Measurements from ENCODE around the gene MAVS.

MAVS gene

GRCh38 chr20:3885715-3886114 is 39.1 kb downstream of the MAVS start:
- TF ChIP-seq CTCF (IDR thresholded peaks at IDR 0.05; ENCODE audit: borderline replicate concordance, insufficient read depth, low read depth, low read length): no peak
- H3K4me3 ChIP-seq (ENCODE audit: low read depth, low read length): no peak overlapping the region

DNA sequence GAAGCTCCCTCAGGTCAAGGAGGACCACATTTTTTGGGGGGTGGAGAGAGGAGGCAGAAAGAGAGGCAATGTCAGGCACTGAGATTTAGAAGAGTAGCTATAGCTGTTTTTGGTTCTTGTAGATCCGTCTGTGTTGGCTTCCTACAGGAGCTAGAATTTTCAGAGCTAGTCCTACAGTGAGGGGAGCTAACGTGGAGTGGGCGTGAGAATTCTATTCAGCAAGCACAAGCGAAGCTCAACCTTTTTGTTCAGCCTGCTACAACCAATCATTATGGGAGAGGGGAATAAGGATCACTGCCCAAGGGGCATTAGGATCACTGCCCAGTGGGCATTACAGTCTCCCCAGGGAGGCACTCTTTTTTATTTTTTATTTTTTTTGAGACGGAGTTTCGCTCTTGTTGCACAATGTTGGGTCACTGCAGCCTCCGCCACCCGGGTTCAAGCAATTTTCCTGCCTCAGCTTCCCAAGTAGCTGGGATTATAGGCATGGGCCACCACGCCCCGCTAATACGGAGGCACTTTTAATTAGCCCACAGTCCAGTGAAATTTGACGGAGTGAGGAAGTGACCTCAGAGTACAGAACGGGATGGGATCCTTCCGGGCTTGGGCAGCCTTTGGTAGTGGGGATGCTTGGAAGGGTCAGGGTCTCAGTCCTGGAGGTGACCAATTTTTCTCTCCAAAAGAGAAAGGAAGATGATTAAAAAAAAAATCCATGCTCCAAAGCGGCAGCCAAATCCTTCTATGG is 41.4 kb downstream of the MAVS start:
- no peak for TF ChIP-seq CTCF (IDR thresholded peaks at IDR 0.05; ENCODE audit: borderline replicate concordance, insufficient read depth, low read depth, low read length)

DNA sequence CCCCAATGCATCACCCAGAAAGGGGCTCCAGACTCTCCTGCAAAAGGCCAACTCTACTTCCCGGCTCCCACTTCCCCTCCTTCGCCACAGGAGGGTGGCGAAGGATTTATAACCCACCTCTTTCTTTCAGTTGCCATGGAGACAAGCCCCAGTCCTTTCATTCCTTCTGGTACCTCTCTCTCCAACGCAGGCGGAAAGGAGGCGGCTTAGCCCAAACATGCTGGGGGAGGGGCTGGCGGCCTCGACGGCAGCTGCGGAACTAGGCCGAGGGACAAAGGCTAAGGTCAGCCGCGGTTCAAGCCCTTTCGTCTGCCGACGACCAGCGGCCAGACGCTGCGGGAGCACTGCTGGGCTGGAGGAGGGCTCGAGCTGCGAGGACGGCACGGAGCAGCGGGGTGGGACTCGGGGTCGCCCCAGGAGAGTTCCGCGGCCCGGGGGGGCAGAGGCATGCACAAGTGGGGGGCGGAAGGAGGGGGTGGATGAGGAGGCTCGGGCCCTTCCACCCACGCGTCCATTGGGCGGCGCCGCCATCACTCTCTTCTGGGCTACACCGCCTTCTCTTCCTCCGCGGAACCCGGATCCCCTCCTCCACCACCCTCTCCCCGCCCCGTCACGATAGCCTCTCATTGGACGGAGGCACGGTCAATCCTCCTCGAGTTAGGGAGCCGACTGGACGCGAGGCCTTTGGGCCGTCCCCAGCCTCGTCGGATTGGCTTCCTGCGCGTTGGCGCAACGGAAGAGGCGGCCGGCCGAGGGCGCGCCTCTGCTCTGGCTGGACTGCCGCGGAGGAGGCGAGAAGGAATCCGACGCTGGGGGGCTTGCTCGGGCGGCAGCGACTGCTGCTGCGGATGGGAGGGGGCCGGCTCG is 42.2 kb downstream of the MAVS start, which contains the start of gene PANK2:
Gene PANK2 (plus strand): TSS at position 766 of the 867 bp plus-strand sequence.
- peak within 1 kb of the TSS; percentile 79 for H3K4me3 ChIP-seq (ENCODE audit: low read depth, low read length)
- peak; percentile 42 for TF ChIP-seq CTCF (IDR thresholded peaks at IDR 0.05; ENCODE audit: borderline replicate concordance, insufficient read depth, low read depth, low read length)

More for the DNA sequence above, 41.4 kb downstream of the MAVS start:
- peak overlapping the region; percentile 79 for H3K4me3 ChIP-seq (ENCODE audit: low read depth, low read length)

DNA sequence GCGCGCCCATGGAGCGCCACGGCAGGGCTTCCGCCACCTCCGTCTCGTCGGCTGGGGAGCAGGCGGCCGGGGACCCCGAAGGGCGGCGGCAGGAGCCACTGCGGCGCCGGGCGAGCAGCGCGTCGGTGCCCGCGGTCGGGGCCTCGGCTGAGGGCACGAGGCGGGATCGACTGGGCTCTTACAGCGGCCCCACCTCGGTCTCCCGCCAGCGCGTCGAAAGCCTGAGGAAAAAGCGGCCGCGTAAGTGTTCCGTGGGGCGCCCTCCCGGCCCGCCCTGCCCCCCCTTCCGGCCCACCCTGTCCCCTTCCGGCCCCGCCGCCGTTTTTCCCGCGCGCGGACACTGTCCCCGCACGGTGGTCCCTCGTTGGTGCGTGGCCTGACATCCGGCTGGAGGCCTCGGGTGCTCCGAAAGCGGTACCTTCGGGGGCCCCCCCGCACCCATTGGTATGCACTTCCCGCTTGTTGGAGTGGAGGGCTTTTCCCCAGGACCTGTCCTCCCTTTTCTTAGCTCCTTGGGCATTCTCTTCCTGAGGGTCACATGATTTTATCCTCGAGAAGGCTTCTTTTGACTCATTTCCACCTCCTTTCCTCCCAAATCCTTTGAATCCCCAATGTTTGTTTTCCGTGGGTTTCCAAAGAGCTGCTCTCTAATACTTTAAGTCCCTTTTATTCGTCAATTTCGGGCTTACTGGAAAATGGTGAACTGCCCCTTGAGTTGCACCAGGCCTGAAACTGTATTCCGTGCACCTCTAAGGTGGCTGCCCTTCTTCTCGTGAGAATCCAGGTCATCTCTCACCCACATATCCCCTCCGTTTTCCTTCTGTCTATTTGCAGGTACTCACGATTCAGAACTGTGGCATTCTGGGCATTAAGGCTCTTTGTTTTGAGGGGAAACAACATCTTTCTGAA is 43.1 kb downstream of the MAVS start:
- TF ChIP-seq CTCF (IDR thresholded peaks at IDR 0.05; ENCODE audit: borderline replicate concordance, insufficient read depth, low read depth, low read length): no peak
- peak overlapping the region; percentile 79 for H3K4me3 ChIP-seq (ENCODE audit: low read depth, low read length)

GRCh38 chr20:3890398-3890751 is 43.7 kb downstream of the MAVS start:
- TF ChIP-seq CTCF (IDR thresholded peaks at IDR 0.05; ENCODE audit: borderline replicate concordance, insufficient read depth, low read depth, low read length): no peak
- peak overlapping the region; percentile 79 for H3K4me3 ChIP-seq (ENCODE audit: low read depth, low read length)

- peak overlapping the region; percentile 79 for H3K4me3 ChIP-seq (ENCODE audit: low read depth, low read length)
- TF ChIP-seq CTCF (IDR thresholded peaks at IDR 0.05; ENCODE audit: borderline replicate concordance, insufficient read depth, low read depth, low read length): no peak
Measured at GRCh38 chr20:3890999-3891929, 44.6 kb downstream of the MAVS start.

All from GM12875 (cell line).